HepG2 (cell line): Measurements from ENCODE around the gene HOXC11. TPM values are rescaled to one million over a fixed set of nuclear protein-coding genes. Genes with fewer than 3 reads are reported as not detected.

Experiments
- ASH2L ChIP-seq: fragments of 300-600, 200-600 bp; sonication (generic); IDR thresholded peaks from 2 replicates; pipeline ENCODE4 v1.7.0; 2017; ENCODE audit warnings: low read depth, mild to moderate bottlenecking, moderate library complexity, mixed read lengths, low read length; ENCODE audit not compliant: insufficient read length
- FOXA1 ChIP-seq, 2 experiments: fragments of 450-650 bp in 1 of 2; sonication (generic) in 1 of 2; formaldehyde crosslinking in 1 of 2; IDR thresholded peaks; 2 replicates each; pipeline versions ENCODE4 v1.4.0 to v1.6.1; 2016 to 2020; ENCODE audit warnings: missing genetic modification reagents in 1 of 2
- HDAC1 ChIP-seq: sonication (generic); formaldehyde crosslinking; IDR thresholded peaks from 2 replicates; pipeline ENCODE4 v1.5.1; 2020; ENCODE audit warnings: mild to moderate bottlenecking, missing genetic modification reagents
- HNF4A ChIP-seq: sonication (generic); formaldehyde crosslinking; IDR thresholded peaks from 2 replicates; pipeline ENCODE4 v1.4.0; 2020; ENCODE audit warnings: missing genetic modification reagents
- IKZF1 ChIP-seq: fragments of 450-650 bp; IDR thresholded peaks from 2 replicates; pipeline ENCODE4 v1.7.1; 2016
- NFIC ChIP-seq: IDR thresholded peaks from 2 replicates; pipeline ENCODE4 v1.6.1; 2012; ENCODE audit warnings: mild to moderate bottlenecking, low read length, inconsistent platforms
- PHF8 ChIP-seq: sonication (generic); formaldehyde crosslinking; IDR thresholded peaks from 2 replicates; pipeline ENCODE4 v1.5.0; 2020; ENCODE audit warnings: missing genetic modification reagents
- RARG ChIP-seq: sonication (generic); formaldehyde crosslinking; IDR thresholded peaks from 2 replicates; pipeline ENCODE4 v1.4.0; 2020; ENCODE audit warnings: low read depth, mild to moderate bottlenecking, missing genetic modification reagents
- RBFOX2 ChIP-seq: fragments of 200-400 bp; formaldehyde crosslinking; IDR thresholded peaks from 2 replicates; pipeline ENCODE4 v1.6.1; 2017; ENCODE audit warnings: low read depth, mild to moderate bottlenecking, low read length
- RBM39 ChIP-seq: fragments of 200-400 bp; formaldehyde crosslinking; IDR thresholded peaks from one replicate; pipeline ENCODE4 v1.6.1; 2018; ENCODE audit warnings: antibody characterized with exemption, mild to moderate bottlenecking, low read depth, low read length; ENCODE audit not compliant: poor library complexity, severe bottlenecking
- SOX6 ChIP-seq, 2 experiments: fragments of 450-650 bp in 1 of 2; sonication (generic) in 1 of 2; formaldehyde crosslinking in 1 of 2; IDR thresholded peaks; 2 replicates each; pipeline versions ENCODE4 v1.4.0 to v1.6.1; 2017 to 2020; ENCODE audit warnings: antibody characterized with exemption in 1 of 2, mild to moderate bottlenecking in 1 of 2, missing genetic modification reagents in 1 of 2
- SRSF1 ChIP-seq: fragments of 200-400 bp; formaldehyde crosslinking; optimal IDR thresholded peaks from 2 replicates; pipeline ENCODE3; 2017; ENCODE audit warnings: mild to moderate bottlenecking, low read depth, low read length, moderate library complexity
- TBX2 ChIP-seq: sonication (generic); formaldehyde crosslinking; IDR thresholded peaks from 2 replicates; pipeline ENCODE4 v1.5.0; 2020; ENCODE audit warnings: missing genetic modification reagents, mild to moderate bottlenecking, borderline replicate concordance
- ZNF224 ChIP-seq: sonication (generic); formaldehyde crosslinking; IDR thresholded peaks from 2 replicates; pipeline ENCODE4 v1.5.0; 2020; ENCODE audit warnings: mild to moderate bottlenecking, missing genetic modification reagents
- ZNF570 ChIP-seq: sonication (generic); formaldehyde crosslinking; IDR thresholded peaks from 2 replicates; pipeline ENCODE4 v1.4.0; 2020; ENCODE audit warnings: mild to moderate bottlenecking, missing genetic modification reagents, borderline replicate concordance
- ZNF878 ChIP-seq: sonication (generic); formaldehyde crosslinking; IDR thresholded peaks from 2 replicates; pipeline ENCODE4 v1.8.1; 2023; ENCODE audit warnings: mild to moderate bottlenecking, missing genetic modification reagents, moderate library complexity
- ZSCAN31 ChIP-seq: sonication (generic); formaldehyde crosslinking; IDR thresholded peaks from 2 replicates; pipeline ENCODE4 v1.5.0; 2020; ENCODE audit warnings: low read depth, mild to moderate bottlenecking, missing genetic modification reagents
- polyA plus RNA-seq, 8 experiments: library from polyadenylated mRNA; depleted of rRNA in 3 of 8; stranded (reverse) in 7 of 8; unstranded in 1 of 8; fragments of >200 nt; fragmentation: Illumina TruSeq in 4 of 8; extraction: Trizol in 4 of 8; gene quantifications; 2 replicates each; pipeline versions ENCODE4 v1.2.1 to v1.2.3, GENCODE V29; 2011 to 2016; ENCODE audit warnings: low read depth in 4 of 8, missing spikeins in 1 of 8, mixed read lengths in 1 of 8; ENCODE audit not compliant: insufficient read depth in 1 of 8
- total RNA-seq, 5 experiments: library from RNA; depleted of rRNA; stranded (reverse); fragments of >200 nt; fragmentation: Illumina TruSeq; extraction: Trizol; gene quantifications; 2 replicates each; pipeline ENCODE4 v1.2.3, GENCODE V29; 2016; ENCODE audit warnings: low read depth in 1 of 5
- TF ChIP-seq, protein P1 (sequence below): sonication (generic); formaldehyde crosslinking; IDR thresholded peaks from 2 replicates; pipeline ENCODE4 v1.4.0; 2020; ENCODE audit warnings: missing genetic modification reagents
- TF ChIP-seq, protein P2 (sequence below): sonication (generic); formaldehyde crosslinking; IDR thresholded peaks from one replicate; pipeline ENCODE4 v1.5.1; 2020; ENCODE audit warnings: mild to moderate bottlenecking, missing genetic modification reagents; ENCODE audit errors: not compliant biosample characterization

Gene HOXC11
- total and polyA plus RNA-seq, 2 of the 13 experiments (the other 11 are each of a cell fraction or from before 2014, with no cell fraction given) = not detected

DNA sequence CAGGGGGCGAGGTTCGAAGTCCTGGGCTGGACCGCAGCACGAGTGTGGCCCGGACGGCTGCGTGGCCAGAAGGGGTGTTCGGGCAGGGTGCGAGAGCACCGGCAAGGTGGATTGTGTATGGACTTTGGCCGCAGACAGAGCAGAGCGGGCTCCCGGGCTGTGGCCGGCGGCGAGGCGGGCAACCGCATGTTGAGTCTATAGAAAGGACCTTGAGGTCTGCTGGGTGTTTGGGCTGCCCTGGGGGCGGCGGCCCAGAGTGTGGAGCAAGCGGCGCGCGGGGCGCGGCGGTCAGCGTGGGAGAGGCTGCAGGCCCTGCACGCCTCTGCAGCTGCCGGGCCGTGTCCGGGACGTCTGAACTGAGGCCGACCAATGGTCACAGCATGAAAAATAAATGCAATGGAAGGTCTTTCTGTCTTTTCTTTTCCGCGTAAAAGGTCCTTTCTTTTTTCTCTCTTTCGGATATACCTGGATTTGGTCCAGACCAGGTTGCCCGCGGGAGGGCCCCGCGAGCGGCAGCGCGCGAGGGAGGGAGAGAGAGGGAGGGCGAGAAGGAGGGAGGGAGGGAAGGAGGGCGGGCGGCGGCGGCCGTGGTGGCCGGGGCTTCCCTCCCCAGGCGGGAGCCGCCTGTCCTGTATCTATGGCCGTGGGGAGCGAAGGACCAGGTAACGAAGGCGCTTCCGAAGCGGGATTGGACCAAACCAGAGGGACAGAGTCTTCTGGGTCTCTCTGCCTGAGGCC lies 21.5 kb downstream of the HOXC11 start (continued):
- TF ChIP-seq, protein P1, sequence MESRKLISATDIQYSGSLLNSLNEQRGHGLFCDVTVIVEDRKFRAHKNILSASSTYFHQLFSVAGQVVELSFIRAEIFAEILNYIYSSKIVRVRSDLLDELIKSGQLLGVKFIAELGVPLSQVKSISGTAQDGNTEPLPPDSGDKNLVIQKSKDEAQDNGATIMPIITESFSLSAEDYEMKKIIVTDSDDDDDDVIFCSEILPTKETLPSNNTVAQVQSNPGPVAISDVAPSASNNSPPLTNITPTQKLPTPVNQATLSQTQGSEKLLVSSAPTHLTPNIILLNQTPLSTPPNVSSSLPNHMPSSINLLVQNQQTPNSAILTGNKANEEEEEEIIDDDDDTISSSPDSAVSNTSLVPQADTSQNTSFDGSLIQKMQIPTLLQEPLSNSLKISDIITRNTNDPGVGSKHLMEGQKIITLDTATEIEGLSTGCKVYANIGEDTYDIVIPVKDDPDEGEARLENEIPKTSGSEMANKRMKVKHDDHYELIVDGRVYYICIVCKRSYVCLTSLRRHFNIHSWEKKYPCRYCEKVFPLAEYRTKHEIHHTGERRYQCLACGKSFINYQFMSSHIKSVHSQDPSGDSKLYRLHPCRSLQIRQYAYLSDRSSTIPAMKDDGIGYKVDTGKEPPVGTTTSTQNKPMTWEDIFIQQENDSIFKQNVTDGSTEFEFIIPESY (CRISPR knock-in tag) = peak; percentile 23; the same call in 1 of the 2 replicates
- peak; percentile 34; the same call in 1 of the 2 replicates for TF ChIP-seq PHF8 (CRISPR knock-in tag)
- TF ChIP-seq IKZF1 = no peak
- TF ChIP-seq, protein P2, sequence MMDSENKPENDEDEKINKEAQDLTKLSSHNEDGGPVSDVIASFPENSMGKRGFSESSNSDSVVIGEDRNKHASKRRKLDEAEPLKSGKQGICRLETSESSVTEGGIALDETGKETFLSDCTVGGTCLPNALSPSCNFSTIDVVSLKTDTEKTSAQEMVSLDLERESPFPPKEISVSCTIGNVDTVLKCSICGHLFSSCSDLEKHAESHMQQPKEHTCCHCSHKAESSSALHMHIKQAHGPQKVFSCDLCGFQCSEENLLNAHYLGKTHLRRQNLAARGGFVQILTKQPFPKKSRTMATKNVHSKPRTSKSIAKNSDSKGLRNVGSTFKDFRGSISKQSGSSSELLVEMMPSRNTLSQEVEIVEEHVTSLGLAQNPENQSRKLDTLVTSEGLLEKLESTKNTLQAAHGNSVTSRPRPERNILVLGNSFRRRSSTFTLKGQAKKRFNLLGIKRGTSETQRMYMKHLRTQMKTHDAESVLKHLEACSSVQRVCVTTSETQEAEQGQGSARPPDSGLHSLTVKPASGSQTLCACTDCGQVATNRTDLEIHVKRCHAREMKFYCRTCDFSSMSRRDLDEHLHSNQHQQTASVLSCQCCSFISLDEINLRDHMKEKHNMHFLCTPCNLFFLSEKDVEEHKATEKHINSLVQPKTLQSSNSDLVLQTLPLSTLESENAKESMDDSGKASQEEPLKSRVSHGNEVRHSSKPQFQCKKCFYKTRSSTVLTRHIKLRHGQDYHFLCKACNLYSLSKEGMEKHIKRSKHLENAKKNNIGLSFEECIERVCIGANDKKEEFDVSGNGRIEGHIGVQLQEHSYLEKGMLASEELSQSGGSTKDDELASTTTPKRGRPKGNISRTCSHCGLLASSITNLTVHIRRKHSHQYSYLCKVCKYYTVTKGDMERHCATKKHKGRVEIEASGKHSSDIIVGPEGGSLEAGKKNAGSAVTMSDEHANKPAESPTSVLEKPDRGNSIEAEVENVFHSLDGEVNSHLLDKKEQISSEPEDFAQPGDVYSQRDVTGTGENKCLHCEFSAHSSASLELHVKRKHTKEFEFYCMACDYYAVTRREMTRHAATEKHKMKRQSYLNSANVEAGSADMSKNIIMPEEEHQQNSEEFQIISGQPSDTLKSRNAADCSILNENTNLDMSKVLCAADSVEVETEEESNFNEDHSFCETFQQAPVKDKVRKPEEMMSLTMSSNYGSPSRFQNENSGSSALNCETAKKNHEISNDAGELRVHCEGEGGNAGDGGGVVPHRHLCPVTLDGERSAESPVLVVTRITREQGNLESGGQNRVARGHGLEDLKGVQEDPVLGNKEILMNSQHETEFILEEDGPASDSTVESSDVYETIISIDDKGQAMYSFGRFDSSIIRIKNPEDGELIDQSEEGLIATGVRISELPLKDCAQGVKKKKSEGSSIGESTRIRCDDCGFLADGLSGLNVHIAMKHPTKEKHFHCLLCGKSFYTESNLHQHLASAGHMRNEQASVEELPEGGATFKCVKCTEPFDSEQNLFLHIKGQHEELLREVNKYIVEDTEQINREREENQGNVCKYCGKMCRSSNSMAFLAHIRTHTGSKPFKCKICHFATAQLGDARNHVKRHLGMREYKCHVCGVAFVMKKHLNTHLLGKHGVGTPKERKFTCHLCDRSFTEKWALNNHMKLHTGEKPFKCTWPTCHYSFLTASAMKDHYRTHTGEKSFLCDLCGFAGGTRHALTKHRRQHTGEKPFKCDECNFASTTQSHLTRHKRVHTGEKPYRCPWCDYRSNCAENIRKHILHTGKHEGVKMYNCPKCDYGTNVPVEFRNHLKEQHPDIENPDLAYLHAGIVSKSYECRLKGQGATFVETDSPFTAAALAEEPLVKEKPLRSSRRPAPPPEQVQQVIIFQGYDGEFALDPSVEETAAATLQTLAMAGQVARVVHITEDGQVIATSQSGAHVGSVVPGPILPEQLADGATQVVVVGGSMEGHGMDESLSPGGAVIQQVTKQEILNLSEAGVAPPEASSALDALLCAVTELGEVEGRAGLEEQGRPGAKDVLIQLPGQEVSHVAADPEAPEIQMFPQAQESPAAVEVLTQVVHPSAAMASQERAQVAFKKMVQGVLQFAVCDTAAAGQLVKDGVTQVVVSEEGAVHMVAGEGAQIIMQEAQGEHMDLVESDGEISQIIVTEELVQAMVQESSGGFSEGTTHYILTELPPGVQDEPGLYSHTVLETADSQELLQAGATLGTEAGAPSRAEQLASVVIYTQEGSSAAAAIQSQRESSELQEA (CRISPR knock-in tag) = peak; percentile 66
- TF ChIP-seq HNF4A (CRISPR knock-in tag) = peak; percentile 91
- no peak for TF ChIP-seq FOXA1 (IDR thresholded peaks at IDR 0.05)
- TF ChIP-seq FOXA1 (CRISPR knock-in tag; IDR thresholded peaks at IDR 0.05) = peak; percentile 12; the same call in 1 of the 2 replicates
- TF ChIP-seq SOX6 (IDR thresholded peaks at IDR 0.05) = no peak
- TF ChIP-seq SOX6 (CRISPR knock-in tag; IDR thresholded peaks at IDR 0.05) = 0 out of 2 replicates have a peak, but pooled peaks have one; percentile 20
- TF ChIP-seq ASH2L = peak; percentile 19
- 0 out of 2 replicates have a peak, but pooled peaks have one; percentile 45 for TF ChIP-seq ZNF224 (CRISPR knock-in tag)
- peak; percentile 61 for TF ChIP-seq RBFOX2
- peak; percentile 37; the same call in 1 of the 2 replicates for TF ChIP-seq HDAC1 (CRISPR knock-in tag)
- peak; percentile 66; the same call in 1 of the 2 replicates for TF ChIP-seq TBX2 (CRISPR knock-in tag)
- TF ChIP-seq SRSF1 = no peak
- no peak for TF ChIP-seq ZNF570 (CRISPR knock-in tag)
- no peak for TF ChIP-seq NFIC
- TF ChIP-seq RBM39 = peak; percentile 48
- TF ChIP-seq ZNF878 (CRISPR knock-in tag) = 0 out of 2 replicates have a peak, but pooled peaks have one; percentile 40
- TF ChIP-seq ZSCAN31 = peak; percentile 45; the same call in 1 of the 2 replicates
- no peak for TF ChIP-seq RARG (CRISPR knock-in tag)
